SU-DHL-6 (cell line): Measurements from ENCODE around the gene CPZ.

Experiments used
- CTCF ChIP-seq: fragments of 200-600 bp; sonication (generic); IDR thresholded peaks from one replicate; pipeline ENCODE4 v1.5.1; 2017; ENCODE audit warnings: antibody characterized with exemption, mild to moderate bottlenecking, low read length, moderate library complexity; ENCODE audit not compliant: insufficient read depth, poor library complexity, severe bottlenecking
- EZH2phosphoT487 ChIP-seq: fragments of 200-600 bp; sonication (generic), shearing (Covaris generic); conservative IDR thresholded peaks from 2 replicates; pipeline ENCODE4 v1.6.1; 2018; ENCODE audit warnings: mild to moderate bottlenecking, antibody characterized with exemption, low read length, moderate library complexity, mixed read lengths

GRCh38 chr4:8597319-8597718 is 4.8 kb downstream of the CPZ start:
- TF ChIP-seq EZH2phosphoT487 (no peak), CTCF (no peak)
